CD4-positive, alpha-beta T cell treated with Interleukin-15 for 4 hours (primary cell): ENCODE measurements around the gene PRR16.

Source experiments
- DNase-seq: peaks from one replicate; pipeline ENCODE4 v3.0.0-alpha.2; 2020; ENCODE audit warnings: low spot score

The PRR16 gene

DNA sequence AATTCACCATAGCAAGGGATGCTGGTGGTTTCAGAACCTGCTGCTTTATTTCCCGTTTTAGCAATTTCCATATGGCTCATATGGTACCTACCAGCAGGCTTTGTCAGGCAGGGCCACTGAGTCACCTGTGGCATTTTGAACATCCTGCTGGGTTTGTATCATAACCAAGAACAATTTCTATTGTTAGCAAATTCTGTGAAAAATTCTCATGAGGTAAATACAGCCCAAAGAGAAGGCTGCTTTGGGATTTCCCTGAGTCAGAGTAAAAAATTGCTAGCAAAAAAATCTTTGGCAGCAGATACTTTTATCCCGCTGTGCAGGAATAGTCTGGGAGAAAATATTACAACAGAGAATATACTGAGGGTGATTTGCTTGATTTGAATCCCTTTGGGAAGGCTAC, 52.7 kb downstream of the PRR16 start:
- DNase-seq: no peak

DNA sequence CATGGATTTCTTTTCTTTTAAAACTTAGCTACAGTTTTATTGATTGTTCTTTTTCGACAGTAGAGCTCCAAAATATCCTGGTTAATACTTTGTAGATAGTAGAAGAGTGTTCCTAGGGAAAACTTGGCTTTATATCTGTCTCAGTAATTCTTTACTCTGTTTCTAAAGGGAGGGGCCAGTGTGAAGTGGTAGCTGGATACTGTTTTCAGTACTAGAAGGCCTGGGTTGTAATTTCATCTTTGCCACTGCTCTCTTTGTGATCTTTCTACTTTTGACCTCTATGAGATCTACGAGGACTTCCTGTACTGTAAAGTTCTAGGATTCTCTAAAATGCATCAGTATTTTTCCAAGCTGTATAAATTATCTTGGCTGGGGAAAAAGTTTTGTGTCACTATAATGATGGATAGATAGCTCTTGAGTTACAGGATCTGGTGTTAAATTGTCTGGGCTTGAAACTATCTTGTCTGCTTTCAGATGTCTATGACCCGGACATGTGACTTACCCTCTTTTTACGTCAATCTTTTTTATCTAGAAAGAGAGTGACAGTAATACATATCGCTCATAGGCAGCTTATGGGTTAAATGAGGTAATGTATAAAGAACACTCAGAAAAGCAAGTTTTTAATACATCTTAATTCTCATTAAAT, 53.6 kb downstream of the PRR16 start:
- no peak for DNase-seq

DNA sequence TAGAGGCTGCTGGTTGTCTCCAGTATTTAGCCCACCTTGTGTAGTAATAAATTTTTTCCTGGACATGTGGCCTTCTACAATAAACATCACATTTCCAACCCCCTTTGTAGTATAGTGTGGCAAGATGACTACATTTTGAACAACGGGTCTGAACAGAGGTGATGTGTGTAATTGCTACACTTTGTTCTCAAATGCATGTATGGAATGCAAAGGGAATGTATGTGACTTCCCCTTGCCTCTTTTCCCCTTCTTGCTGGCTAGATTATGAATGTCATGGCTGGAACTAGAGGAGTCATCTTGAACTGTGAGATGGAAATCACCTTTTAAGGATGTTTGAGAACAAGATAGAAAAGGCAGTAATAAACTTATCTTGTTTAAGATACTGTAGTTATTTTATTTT, 54.5 kb downstream of the PRR16 start:
- no peak for DNase-seq

DNA sequence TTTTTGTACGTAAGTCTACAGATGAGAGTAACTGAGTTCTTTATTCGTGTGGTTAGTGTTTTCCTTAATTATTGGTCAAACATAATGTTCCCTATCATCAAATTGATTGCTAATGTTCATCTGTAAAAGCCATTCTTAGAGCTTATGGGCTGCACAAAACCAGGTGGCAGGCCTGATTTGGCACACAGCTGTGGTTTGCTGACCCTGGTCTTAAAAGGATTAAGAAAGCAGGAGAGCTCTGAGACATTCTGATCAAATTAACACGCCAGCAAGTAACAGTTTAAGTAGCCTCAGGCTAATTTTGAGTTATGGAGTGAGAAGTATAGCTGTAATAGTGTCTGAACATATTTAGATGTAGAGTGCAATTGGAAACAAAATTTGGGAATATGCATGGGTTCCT, 63.2 kb downstream of the PRR16 start:
- no peak for DNase-seq

DNA sequence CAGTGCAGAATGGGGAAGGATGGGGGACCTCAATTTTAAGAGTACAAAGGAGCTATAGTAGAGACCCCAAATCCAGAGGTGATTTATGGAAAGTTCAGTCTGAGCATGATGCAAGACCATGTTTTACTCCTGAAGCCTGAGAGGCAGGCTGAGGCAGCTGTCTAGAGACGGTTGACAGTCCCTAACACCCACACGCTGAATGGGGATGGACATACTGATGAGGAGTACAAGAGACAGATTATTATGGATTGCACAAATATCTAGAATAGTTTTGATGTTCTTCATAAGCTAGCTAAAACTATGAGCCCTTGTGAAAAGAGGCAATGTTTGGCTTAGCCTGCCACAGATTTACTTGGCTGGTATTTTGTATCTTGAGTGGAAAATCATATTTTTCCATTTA, 64.5 kb downstream of the PRR16 start:
- DNase-seq: no peak

DNA sequence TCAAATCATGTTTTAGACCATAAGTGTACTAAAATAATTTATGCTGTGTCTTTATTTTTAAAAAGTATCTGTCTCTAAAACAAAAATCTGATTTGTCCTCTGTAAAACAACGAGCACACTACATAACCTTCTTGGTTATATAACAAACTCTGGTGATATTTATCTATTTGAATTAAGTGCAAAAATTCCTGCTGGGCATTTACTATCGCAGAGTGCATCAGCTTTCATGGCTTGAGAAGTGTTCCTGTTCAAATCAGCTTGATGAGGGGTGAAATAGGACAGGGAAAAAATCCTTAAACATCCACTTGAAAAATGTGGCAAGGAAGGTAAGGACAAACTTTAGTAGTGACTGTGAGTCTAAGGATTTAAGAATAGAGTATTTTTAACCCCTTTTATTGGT, 65.3 kb downstream of the PRR16 start:
- no peak for DNase-seq

DNA sequence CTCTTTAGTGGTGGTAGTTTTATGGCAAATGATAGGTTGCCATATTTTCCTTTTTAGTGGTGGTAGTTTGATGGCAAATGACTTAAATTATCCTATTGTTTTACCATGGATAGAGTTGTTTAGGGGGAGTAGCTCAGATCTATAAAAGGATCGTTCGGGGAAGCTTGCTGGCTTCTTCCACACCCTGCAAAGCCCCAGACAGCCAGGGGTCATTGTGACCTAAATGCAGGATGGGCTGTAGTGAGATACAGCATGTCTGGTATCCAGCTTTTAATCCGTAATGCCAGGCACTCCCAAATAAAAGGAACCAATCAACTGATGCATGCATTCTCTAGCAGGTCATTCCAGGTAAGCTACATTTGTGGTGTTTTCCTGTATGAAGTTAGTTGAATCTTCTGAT, 67.1 kb downstream of the PRR16 start:
- no peak for DNase-seq

DNA sequence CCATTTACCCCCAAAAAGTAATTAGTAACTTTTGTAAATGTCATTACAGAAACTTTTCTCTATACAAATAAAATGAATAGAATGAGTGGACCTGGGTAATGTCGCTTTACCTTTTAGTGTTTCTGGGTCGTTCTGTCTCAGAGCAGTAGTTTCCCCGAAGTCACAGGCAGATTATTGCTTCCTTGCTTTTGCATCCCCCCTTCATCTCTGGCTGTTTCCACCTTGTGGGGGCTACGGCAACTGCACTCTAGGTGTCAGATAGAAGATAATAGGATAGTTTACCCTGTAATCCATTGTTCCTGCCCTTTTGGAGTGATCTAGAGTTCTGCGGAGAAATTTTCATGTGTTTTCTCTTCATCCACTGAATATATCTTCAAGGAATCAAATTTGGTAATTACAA, 68.7 kb downstream of the PRR16 start:
- no peak for DNase-seq

DNA sequence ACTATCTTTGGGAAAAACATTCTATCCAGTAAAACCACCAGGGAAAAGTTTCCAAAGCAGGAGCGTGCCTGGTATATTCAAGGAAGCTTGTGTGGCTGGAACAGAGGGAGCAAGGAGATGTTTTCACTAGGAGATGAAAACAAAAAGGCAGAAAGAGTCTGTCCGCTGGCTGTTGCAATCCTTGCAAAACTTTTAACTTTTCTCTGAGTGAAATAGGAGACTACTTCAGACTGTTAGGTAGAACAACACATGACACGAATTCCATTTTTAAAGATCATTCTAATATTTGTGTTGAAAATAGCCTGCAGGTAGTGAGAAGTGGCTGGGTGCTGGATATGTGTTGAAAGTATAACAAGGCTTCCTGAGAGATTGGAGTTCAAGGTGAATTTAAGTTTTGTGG, 69.5 kb downstream of the PRR16 start:
- no peak for DNase-seq

DNA sequence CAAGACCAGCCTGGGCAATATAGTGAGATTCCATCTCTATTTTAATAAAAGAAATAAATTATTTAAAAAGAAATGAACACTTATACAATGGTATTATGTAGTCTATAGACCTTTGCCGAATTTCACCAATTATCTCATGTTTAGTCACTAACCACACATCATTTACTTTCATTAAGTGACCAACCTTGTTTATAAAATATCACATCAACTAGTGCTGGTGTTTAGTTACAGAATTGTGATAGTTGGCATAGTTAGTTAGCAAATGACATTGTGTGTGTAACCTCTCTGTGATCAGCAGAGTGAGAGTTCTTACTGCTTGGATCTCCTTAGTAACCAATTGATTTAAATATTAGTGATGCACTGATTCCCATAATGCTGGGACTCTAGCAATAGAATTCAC, 71.8 kb downstream of the PRR16 start:
- no peak for DNase-seq

DNA sequence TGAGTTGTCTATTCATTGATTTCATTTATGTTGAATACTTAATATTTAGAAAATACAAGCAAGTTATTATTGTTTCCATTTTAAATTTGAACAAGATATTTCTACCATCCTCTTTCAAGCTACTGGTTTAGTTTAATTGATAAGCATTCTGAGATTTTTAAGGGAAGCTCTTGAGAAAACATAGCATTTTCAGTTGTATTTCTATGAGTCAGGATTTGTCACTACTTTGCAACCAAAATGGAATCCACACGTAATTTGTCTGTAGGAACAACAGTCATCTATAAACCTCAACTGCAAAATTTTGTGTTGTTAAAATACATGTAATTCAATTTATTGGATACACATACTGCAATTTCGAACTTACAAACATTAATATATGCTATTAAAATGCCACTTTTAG, 74.0 kb downstream of the PRR16 start:
- no peak for DNase-seq

DNA sequence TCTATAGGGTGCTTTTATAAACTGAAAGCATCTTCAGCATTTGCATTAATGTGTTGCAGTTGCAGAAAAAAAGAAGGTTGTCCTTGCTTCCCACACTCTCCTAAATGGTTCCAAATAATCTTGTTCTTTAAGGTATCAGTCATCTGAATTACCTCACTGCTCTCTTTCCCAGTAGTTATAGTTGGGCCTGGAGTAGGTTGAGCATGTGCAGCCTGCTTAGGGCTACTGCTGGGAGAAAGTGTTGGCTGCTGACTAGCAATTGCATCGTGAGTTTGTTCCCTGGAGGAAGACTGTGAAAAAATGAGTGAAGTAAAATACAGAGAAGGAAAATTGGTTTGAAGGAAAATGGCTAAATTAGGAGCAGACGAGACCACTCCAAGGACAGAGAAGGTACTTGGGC, 74.5 kb downstream of the PRR16 start:
- no peak for DNase-seq

DNA sequence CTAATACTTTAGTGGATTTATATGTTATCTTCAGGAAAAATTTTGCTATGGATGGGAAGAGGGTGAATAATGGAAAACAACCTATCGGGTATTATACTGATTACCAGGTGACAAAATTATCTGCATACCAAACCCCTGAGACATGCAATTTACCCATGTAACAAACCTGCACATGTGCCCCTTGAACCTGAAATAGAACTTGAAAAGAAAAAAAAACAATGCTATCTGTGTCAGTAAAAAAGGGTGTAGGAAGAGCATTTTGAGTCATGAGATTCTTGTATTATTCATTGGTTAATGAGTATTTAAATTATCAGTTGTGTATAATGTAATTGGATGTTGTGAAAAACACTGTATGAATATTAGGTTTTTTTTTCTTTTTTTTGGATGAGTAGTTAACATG, 75.4 kb downstream of the PRR16 start:
- no peak for DNase-seq

DNA sequence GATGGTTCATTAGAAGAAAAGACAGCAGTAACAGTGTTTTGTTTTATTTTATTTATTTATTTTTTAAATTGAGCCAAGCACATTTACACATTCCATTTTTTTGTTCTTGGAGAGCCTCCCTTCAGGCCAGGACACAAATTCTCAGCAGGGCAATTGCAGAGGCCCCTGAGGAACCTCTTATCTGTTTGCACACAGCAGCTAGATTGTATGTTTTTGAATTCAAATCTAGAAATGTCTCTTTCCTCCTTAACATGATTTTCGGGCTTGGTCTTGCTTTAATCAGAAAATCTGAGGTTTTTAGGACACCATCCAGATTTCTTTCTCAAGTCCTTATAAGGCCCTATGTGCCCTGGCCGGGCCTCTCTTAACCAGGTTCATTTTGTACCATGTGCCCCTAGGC, 76.0 kb downstream of the PRR16 start:
- DNase-seq: no peak

DNA sequence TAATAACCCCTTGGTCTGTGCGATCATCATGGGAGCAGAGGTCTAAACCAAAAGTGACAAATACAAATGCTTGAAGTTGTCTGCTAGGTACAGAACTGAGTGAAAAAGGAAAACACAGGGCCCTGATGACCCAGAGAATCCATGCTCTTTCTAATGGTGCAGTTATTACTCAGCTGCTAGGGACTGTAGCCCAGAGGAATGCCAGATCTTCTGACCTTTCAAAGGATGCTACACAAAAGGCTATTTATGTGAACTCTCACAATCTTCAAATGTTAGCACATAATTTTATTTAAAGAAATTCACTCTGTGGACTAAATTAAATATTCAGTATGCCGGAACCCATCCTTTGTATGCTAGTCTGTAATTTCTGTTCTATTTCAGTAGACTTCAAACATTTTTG, 79.9 kb downstream of the PRR16 start:
- no peak for DNase-seq

DNA sequence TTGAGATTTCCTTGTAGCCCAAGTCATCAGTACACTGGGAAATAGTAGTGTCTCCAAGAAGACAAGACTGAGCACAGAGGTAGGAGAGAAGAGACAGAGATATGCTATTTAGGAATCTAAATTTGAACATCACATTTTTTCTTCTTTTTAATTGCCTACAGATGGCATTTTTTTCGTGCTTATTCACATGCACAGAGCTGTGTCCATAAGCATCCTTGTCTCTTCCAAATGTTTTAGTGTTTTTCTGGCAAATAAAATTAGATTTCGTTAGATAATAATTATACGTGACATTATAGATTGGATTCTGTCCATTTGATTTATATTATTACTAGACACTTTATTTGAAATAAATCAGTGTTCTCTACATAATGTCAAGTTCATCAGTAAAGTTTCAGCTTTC, 80.9 kb downstream of the PRR16 start:
- DNase-seq: no peak

DNA sequence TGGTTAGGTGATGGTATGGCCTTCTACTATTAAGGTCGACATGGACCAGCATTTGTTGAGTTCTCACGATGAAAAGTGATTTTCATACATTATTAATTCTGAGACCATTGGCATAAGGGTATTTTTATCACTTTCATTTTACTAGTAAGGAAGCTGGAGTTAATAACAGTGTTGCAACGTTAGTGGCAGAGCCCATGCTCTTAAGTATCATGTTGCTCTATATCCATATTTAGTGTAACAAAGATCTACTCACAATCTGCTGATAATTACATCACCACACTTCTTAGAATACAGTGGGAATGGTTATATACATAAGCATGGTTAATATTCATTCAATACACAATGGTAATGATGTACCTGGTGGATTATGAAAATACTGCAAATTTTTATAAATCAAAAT, 81.9 kb downstream of the PRR16 start:
- no peak for DNase-seq

DNA sequence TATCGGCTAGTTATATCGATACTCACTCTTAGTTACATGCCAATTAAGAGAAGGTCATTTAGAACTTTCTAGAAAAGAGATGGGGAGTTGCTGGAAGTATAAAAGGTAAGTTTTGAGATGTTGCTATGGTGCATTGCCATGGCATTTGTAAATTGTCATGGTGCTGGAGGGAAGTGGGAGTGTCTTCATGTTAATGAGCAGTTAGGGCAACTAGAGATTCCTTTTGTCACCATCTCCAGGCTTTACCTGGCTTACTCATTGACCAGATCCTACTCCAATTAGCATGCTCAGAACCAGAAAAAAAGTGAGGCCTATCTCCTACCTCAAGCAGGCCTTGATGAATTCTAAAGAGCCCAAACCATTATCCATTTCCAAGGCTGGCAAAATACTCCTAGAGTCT, 82.8 kb downstream of the PRR16 start:
- DNase-seq: no peak

DNA sequence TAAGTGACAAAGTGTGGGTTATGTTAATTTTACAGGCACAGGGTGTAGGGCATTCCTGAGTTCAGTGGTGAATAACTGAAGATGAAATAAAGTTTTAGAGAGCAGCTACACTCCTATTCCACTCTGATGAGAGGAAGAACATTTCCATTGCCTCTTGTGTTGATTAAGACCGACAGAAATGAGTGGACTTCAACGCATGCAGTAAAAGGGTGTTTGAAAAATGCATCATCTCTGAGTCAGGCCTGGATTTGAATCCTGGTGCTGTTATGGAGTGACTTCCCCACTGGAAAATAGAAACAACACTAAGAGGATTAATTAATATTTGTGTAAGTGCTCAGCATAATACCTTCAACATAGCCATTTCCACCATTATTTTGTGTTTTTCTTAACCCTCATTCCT, 86.3 kb downstream of the PRR16 start:
- DNase-seq: no peak

DNA sequence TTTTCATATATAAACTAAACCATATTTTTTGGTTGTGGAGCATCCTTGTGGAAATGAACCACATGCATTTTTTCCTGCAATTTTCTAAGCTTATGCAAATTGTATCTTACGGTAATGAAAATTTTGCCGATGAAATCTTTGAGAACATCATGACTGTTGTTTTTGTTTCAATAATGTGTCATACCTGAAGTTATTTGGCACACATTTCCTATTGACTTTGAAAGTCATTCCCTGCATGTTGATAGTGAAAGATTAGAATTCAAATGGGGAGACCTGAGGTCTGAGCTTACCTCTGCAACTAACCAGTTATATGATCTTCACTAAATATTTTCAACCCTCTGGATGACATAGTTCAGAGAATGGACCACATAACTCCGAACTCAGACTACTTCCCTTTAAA, 88.5 kb downstream of the PRR16 start:
- no peak for DNase-seq

DNA sequence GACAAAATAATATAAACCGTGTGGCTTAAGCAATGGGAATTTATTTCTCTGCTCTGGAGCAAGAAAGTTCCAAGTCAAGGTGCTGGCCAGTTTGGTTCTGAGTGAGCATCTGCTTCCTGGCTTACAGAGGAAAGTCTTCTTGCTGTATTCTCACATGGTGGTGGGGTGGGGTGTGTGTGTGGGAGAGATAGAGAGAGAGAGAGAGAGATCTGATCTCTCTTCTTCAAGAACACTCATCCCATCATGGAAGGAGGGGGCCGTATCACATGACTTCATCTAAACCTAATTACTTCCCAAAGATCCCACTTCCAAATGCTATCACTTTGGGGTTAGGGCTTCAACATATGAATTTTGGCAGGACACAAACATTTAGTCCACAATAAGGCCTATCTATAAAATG, 91.2 kb downstream of the PRR16 start:
- DNase-seq: no peak

DNA sequence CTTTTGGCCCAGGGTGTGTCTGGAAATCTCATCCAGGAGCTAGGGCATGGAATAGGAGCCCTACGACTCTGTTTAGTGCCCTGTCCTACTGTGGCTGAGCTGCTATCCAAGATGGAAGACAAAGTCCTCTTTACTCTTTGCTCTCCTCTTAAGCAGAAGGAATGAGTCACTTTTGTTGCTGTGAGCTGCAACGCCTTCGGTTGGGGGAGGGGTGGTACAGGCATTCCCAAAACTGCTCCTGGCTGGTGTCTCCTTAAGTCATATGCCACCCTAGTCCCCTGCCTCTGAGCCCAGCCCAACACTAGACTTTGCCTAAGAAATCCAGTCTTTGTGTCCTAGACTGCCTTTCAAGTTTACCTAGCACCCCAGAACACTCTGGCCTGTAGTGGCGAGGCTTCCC, 99.9 kb downstream of the PRR16 start:
- no peak for DNase-seq

DNA sequence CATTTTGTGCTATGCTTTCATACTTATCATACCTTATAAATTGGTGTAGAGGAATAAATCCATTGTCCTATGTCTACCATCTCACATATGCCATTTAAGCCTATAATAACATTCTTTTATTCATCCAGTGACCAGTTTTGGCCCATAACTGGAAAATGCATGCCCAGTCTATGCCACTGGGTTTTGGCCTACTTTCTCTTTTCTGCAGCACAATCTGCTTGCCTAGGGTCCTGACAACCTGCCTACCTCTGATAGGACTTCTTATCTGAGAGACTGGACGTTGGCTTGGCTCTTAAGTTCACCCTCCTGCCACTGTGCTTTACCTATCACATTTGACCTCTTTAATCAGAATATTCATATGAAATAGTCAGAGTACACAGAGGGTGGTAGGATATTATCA, 103.0 kb downstream of the PRR16 start:
- no peak for DNase-seq

DNA sequence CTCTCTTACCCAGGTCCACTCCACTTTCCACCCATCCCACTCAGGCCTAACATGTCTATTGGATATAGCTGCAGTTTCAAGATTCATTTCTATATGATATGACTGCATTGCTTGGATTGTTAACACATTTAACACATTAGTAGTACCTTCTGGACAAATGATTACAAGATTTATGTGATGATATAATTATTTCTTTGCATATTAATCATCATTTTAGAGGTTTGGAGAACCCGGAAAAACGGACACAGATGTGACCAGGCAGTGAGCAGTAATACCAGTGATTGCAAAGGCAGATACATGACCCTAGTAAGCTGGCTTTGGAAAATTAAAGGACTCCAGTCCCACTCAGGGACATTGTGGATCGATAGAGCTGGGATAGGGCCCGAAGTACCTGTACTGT, 103.8 kb downstream of the PRR16 start:
- DNase-seq: no peak

DNA sequence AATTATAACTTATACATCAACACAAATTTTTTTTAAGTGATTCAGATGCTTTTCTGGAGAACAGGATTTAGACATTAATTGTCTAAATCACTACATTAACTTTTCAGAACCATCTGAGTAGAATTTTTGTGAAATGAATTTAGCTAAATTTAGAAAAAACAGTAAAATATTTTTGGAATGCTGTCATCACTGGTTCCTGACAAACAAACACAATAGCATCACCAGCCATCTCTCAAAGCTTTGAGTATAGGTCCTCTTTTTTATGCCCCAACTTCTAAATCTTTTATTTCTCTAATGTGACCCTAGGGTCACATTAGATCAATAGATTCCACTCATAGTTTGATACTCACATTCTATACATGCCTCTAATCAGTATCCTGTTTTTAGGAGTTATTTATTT, 104.6 kb downstream of the PRR16 start:
- DNase-seq: no peak
